H1 (cell line): Measurements from ENCODE around the gene GAN. TPM values are rescaled to one million over a fixed set of nuclear protein-coding genes. Genes with fewer than 3 reads are reported as not detected.

ENCODE experiments used
- ASH2L ChIP-seq: fragments of 200-600, 300-600 bp; sonication (generic); IDR thresholded peaks from one replicate; pipeline ENCODE4 v1.7.1; 2017; ENCODE audit warnings: low read length
- CBX8 ChIP-seq: fragments of 300-800, 300-1000 bp; sonication (generic); IDR thresholded peaks from 2 replicates; pipeline ENCODE4 v1.7.1; 2016; ENCODE audit warnings: low read depth, low read length, borderline replicate concordance
- CTCF ChIP-seq, 3 experiments: IDR thresholded peaks; 1 replicate in 2 of 3; 2 replicates in 1 of 3; pipeline versions ENCODE4 v1.5.1 to v1.6.1; 2011; ENCODE audit warnings: low read length in 3 of 3, mild to moderate bottlenecking in 3 of 3, inconsistent platforms in 2 of 3, low read depth in 1 of 3, moderate library complexity in 1 of 3; ENCODE audit not compliant: insufficient read depth in 1 of 3; ENCODE audit errors: control extremely low read depth in 1 of 3
- FOSL1 ChIP-seq: IDR thresholded peaks from 2 replicates; pipeline ENCODE4 v1.6.1; 2011; ENCODE audit warnings: mild to moderate bottlenecking, low read depth, low read length, moderate library complexity; ENCODE audit not compliant: insufficient read depth
- POU5F1 ChIP-seq: IDR thresholded peaks from 2 replicates; pipeline ENCODE4 v1.6.1; 2011; ENCODE audit warnings: low read depth, mild to moderate bottlenecking, low read length, moderate library complexity
- RBBP5 ChIP-seq: IDR thresholded peaks from 2 replicates; pipeline ENCODE4 v1.7.1; 2012; ENCODE audit warnings: low read depth, mild to moderate bottlenecking, inconsistent platforms, low read length, moderate library complexity, borderline replicate concordance
- TAF7 ChIP-seq: optimal IDR thresholded peaks from 2 replicates; pipeline ENCODE3; 2011; ENCODE audit warnings: low read depth, mild to moderate bottlenecking, inconsistent platforms, low read length, moderate library complexity, borderline replicate concordance
- USF2 ChIP-seq: IDR thresholded peaks from 2 replicates; pipeline ENCODE4 v1.6.1; 2011; ENCODE audit warnings: low read length, improper control_type of control experiment
- polyA plus RNA-seq, 7 experiments: library from polyadenylated mRNA; depleted of rRNA in 3 of 7; stranded (reverse) in 5 of 7; unstranded in 2 of 7; fragments of >200 nt in 5 of 7; fragments of 200-250 nt in 2 of 7; gene quantifications; 1 replicate in 5 of 7; 2 replicates in 1 of 7; 4 replicates in 1 of 7; pipeline versions ENCODE4 v1.2.1 to v1.2.3, GENCODE V29; 2011 to 2013; ENCODE audit warnings: missing spikeins in 2 of 7, mixed read lengths in 2 of 7
- total RNA-seq: library from RNA; stranded (reverse); fragmentation: NEBNext Ultra II Directional; extraction: Animal tissue kit (Norgen Biotek cat#: 25700); gene quantifications from 2 replicates; pipeline ENCODE4 v1.2.1, GENCODE V29; 2021

Gene GAN
- total and polyA plus RNA-seq, 2 of the 8 experiments (the other 6 are each of a cell fraction or from before 2014, with no cell fraction given) = 4.5 to 23.9 TPM

- TF ChIP-seq CTCF (IDR thresholded peaks at IDR 0.05; ENCODE audit: control extremely low read depth in 1 of 3, insufficient read depth in 1 of 3, low read depth in 1 of 3, low read length in 3 of 3) (no peak), ASH2L (no peak), RBBP5 (no peak), POU5F1 (no peak), TAF7 (no peak), FOSL1 (no peak), CBX8 (no peak), USF2 (no peak)
Observed at GRCh38 chr16:81421126-81421525, 106.4 kb downstream of the GAN start (continued).
